Smooth muscle cell of the coronary artery (primary cell): Measurements from ENCODE around the gene TSPOAP1. TPM values are rescaled to one million over a fixed set of nuclear protein-coding genes. Genes with fewer than 3 reads are reported as not detected.

ENCODE experiments used
- total RNA-seq: library from RNA; depleted of rRNA; stranded (reverse); fragments of >200 nt; gene quantifications from 2 replicates; pipeline ENCODE4 v1.2.3, GENCODE V29; 2014; ENCODE audit warnings: low replicate concordance

TSPOAP1 gene
- total RNA-seq, result under 0.01 TPM in 2 replicates

GRCh38 chr17:58328195-58329034 is at the start of gene TSPOAP1:
Gene TSPOAP1 (minus strand): TSS chr17:58328795. CDS start chr17:58327920, 875 bp downstream.

GRCh38 chr17:58351831-58352595 is 23.4 kb upstream of the TSPOAP1 start, which contains the start of gene SUPT4H1:
Gene SUPT4H1 (minus strand): TSS chr17:58352201. CDS start chr17:58352135, 66 bp downstream.

GRCh38 chr17:58280480-58281217 is 47.9 kb downstream of the TSPOAP1 start, which contains the start of gene MPO:
Gene MPO (minus strand): TSS chr17:58280935. CDS start chr17:58280758, 177 bp downstream.

Other genes starting within 250 kb of the TSPOAP1 start
- gene DYNLL2, start 245.4 kb downstream of the TSPOAP1 start, total RNA-seq, result 12.9 and 24.9 TPM in 2 replicates
- not detected in 2 replicates for gene OR4D1, start 180.4 kb downstream of the TSPOAP1 start, total RNA-seq
- not detected in 2 replicates for gene OR4D2, start 161.8 kb downstream of the TSPOAP1 start, total RNA-seq
- gene EPX, start 136.1 kb downstream of the TSPOAP1 start, total RNA-seq, result not detected in 2 replicates
- 8.2 and 12.9 TPM in 2 replicates for gene MKS1, start 109.5 kb downstream of the TSPOAP1 start, total RNA-seq
- not detected in 2 replicates for gene LPO, start 90.2 kb downstream of the TSPOAP1 start, total RNA-seq
- under 0.01 TPM in 1 of 2 replicates, not detected in the other for gene MPO, start 47.9 kb downstream of the TSPOAP1 start, total RNA-seq
- gene SUPT4H1, start 23.4 kb upstream of the TSPOAP1 start, total RNA-seq, result 40.2 and 65.1 TPM in 2 replicates
- gene RNF43, start 88.7 kb upstream of the TSPOAP1 start, total RNA-seq, result 0.15 TPM in 1 of 2 replicates, not detected in the other
- not detected in 2 replicates for gene HSF5, start 159.6 kb upstream of the TSPOAP1 start, total RNA-seq
- 32.0 and 84.6 TPM in 2 replicates for gene MTMR4, start 185.8 kb upstream of the TSPOAP1 start, total RNA-seq